PFSK-1 (cell line): ENCODE results near the gene ZFYVE1.

Experiments
- POLR2AphosphoS5 ChIP-seq: IDR thresholded peaks from 2 replicates; pipeline ENCODE4 v1.6.1; 2012; ENCODE audit warnings: low read depth, mild to moderate bottlenecking, control low read depth, low read length, moderate library complexity
- TAF1 ChIP-seq: IDR thresholded peaks from 2 replicates; pipeline ENCODE4 v1.6.1; 2012; ENCODE audit warnings: low read length, control low read depth, borderline replicate concordance; ENCODE audit not compliant: insufficient read depth
- TF ChIP-seq, protein P1 (sequence below), 2 experiments: IDR thresholded peaks; 2 replicates each; pipeline versions ENCODE4 v1.6.1 to v1.8.0; 2011 to 2012; ENCODE audit warnings: low read depth in 2 of 2, low read length in 2 of 2, control low read depth in 1 of 2, inconsistent platforms in 1 of 2, mild to moderate bottlenecking in 1 of 2, moderate library complexity in 1 of 2; ENCODE audit not compliant: insufficient read depth in 1 of 2

DNA sequence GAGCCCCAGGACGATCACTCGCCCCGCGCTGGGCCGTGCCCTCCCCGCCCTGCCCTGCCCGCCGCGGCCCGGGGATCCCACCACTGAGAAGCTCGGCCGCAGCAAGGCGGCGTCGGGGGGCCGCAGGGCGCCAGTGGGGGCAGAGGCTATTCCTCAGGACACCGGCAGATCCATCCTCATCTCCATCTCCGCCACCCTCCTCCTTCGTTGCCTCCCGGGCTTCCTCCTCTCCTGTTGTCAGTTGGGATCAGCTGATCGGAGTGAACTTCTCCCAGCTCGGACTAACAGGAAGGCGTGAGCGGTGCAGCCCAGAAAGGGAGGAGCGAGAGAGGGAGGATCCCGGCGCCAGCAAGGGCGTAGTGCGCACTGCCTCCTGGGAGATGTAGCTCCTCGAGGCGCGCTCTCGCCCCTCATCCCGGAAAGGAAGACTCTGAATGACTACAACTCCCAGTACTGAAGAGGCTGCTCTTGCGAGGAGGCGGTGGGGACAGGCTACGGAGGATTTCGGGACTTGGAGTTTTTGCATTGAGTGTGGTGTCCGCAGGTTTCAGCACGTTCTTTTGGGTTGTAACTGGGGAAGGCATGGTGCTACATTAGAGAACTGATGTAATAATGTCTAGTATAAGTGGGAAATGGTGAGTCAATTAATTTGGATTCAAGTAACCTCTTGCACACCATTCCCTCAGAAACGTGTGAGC is at the start of gene ZFYVE1:
- TF ChIP-seq TAF1 (no peak), POLR2AphosphoS5 (no peak)
- TF ChIP-seq, protein P1, sequence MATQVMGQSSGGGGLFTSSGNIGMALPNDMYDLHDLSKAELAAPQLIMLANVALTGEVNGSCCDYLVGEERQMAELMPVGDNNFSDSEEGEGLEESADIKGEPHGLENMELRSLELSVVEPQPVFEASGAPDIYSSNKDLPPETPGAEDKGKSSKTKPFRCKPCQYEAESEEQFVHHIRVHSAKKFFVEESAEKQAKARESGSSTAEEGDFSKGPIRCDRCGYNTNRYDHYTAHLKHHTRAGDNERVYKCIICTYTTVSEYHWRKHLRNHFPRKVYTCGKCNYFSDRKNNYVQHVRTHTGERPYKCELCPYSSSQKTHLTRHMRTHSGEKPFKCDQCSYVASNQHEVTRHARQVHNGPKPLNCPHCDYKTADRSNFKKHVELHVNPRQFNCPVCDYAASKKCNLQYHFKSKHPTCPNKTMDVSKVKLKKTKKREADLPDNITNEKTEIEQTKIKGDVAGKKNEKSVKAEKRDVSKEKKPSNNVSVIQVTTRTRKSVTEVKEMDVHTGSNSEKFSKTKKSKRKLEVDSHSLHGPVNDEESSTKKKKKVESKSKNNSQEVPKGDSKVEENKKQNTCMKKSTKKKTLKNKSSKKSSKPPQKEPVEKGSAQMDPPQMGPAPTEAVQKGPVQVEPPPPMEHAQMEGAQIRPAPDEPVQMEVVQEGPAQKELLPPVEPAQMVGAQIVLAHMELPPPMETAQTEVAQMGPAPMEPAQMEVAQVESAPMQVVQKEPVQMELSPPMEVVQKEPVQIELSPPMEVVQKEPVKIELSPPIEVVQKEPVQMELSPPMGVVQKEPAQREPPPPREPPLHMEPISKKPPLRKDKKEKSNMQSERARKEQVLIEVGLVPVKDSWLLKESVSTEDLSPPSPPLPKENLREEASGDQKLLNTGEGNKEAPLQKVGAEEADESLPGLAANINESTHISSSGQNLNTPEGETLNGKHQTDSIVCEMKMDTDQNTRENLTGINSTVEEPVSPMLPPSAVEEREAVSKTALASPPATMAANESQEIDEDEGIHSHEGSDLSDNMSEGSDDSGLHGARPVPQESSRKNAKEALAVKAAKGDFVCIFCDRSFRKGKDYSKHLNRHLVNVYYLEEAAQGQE (IDR thresholded peaks at IDR 0.05; ENCODE audit: insufficient read depth in 1 of 2, low read depth in 2 of 2, low read length in 2 of 2): no peak
